Lung microvascular endothelial cell (primary cell): ENCODE results near the gene GABRE. TPM values are rescaled to one million over a fixed set of nuclear protein-coding genes. Genes with fewer than 3 reads are reported as not detected.

Experiments used
- DNase-seq, 2 donors: peaks; one replicate each; pipeline versions ENCODE4 v3.0.0 to v3.0.0-alpha.2; 2010; ENCODE audit warnings: low read depth in 2 of 2
- total RNA-seq: library from RNA; depleted of rRNA; stranded (reverse); fragments of >200 nt; gene quantifications from 2 replicates; pipeline ENCODE4 v1.2.1, GENCODE V29; 2014

The GABRE gene
- 7.6 and 20.0 TPM in 2 replicates for total RNA-seq

GRCh38 chrX:151974336-151975227, at the start of gene GABRE:
Gene GABRE, minus strand, starts transcription at chrX:151974676. Its CDS starts 51 bp downstream, at chrX:151974625.
- peak; percentile 50 to 70 for DNase-seq

GRCh38 chrX:152020888-152021287, 46.4 kb upstream of the GABRE start:
- DNase-seq = no peak

- DNase-seq = no peak
These were observed 25.3 kb upstream of the GABRE start for GRCh38 chrX:151999813-152000212.

GRCh38 chrX:151997539-151997938, 23.1 kb upstream of the GABRE start:
- no peak for DNase-seq

- no peak for DNase-seq
These were observed 21.9 kb upstream of the GABRE start for GRCh38 chrX:151996347-151996746.

GRCh38 chrX:151994476-151994875, 20.0 kb upstream of the GABRE start:
- no peak for DNase-seq

- DNase-seq = no peak
These were observed 14.3 kb upstream of the GABRE start for GRCh38 chrX:151988706-151989299.

GRCh38 chrX:151987108-151987507, 12.6 kb upstream of the GABRE start:
- peak in 1 of 2 donors; percentile 31 for DNase-seq

- DNase-seq = peak; percentile 41 to 45
These were observed 11.5 kb upstream of the GABRE start for GRCh38 chrX:151985955-151986354.

GRCh38 chrX:151985531-151985930, 11.1 kb upstream of the GABRE start:
- DNase-seq = no peak

- no peak for DNase-seq
These were observed 10.4 kb upstream of the GABRE start for GRCh38 chrX:151984902-151985301.

- peak; percentile 75 to 92 for DNase-seq
These were observed 9.9 kb upstream of the GABRE start for GRCh38 chrX:151984328-151984727.

- peak; percentile 43 to 49 for DNase-seq
These were observed 8.7 kb upstream of the GABRE start for GRCh38 chrX:151983186-151983585.

GRCh38 chrX:151982222-151982621, 7.7 kb upstream of the GABRE start:
- DNase-seq = peak; percentile 50 to 77

GRCh38 chrX:151981129-151981528, 6.7 kb upstream of the GABRE start:
- no peak for DNase-seq

GRCh38 chrX:151977923-151978322, 3.4 kb upstream of the GABRE start:
- DNase-seq = no peak

- no peak for DNase-seq
These were observed 2.5 kb upstream of the GABRE start for GRCh38 chrX:151977009-151977408.

- DNase-seq = no peak
These were observed 1.3 kb upstream of the GABRE start for GRCh38 chrX:151975736-151976275.

GRCh38 chrX:151975228-151975593, 735 bp upstream of the GABRE start:
- no peak for DNase-seq

- DNase-seq = peak; percentile 22 to 37
These were observed 583 bp downstream of the GABRE start for GRCh38 chrX:151973851-151974335.

GRCh38 chrX:151973060-151973661, 1.3 kb downstream of the GABRE start:
- DNase-seq = peak in 1 of 2 donors; percentile 19

GRCh38 chrX:151970661-151971060, 3.8 kb downstream of the GABRE start:
- peak; percentile 34 to 67 for DNase-seq
